ENCODE data around the gene LMBRD1.

Gene LMBRD1

GRCh38 chr6:69630767-69631166, 166.0 kb downstream of the LMBRD1 start:
- DNase-seq (ENCODE audit: low spot score): no peak

- DNase-seq (ENCODE audit: low spot score): no peak
These were observed 169.2 kb downstream of the LMBRD1 start for GRCh38 chr6:69627625-69628024.

GRCh38 chr6:69624944-69625343, 171.9 kb downstream of the LMBRD1 start:
- no peak for DNase-seq (ENCODE audit: low spot score)

Data from CD4-positive, alpha-beta T cell treated with Interleukin-6 at 100 ng/mL for 8 hours (primary cell).